Osteoblast (primary cell): ENCODE data around the gene BANP. TPM values are rescaled to one million over a fixed set of nuclear protein-coding genes. Genes with fewer than 3 reads are reported as not detected.

Source experiments
- DNase-seq: peaks from one replicate; pipeline ENCODE4 v3.0.0; 2011; ENCODE audit warnings: low spot score, mixed read lengths; ENCODE audit not compliant: insufficient read length; ENCODE audit errors: missing footprints
- H2AFZ ChIP-seq: 2 replicates; pipeline ENCODE4 v1.6.0; 2011; ENCODE audit warnings: mild to moderate bottlenecking, low read length
- H3K27ac ChIP-seq: 2 replicates; pipeline ENCODE4 v1.5.1; 2011; ENCODE audit warnings: mild to moderate bottlenecking, low read depth, low read length, moderate library complexity
- H3K27me3 ChIP-seq: 2 replicates; pipeline ENCODE4 v1.6.0; 2012; ENCODE audit warnings: mild to moderate bottlenecking, control low read depth, inconsistent platforms, low read length, moderate library complexity; ENCODE audit not compliant: insufficient read depth
- H3K36me3 ChIP-seq: 2 replicates; pipeline ENCODE4 v1.5.1; 2011; ENCODE audit warnings: mild to moderate bottlenecking, low read length, control low read depth, moderate library complexity; ENCODE audit not compliant: insufficient read depth
- H3K4me1 ChIP-seq: 2 replicates; pipeline ENCODE4 v1.5.1; 2011; ENCODE audit warnings: mild to moderate bottlenecking, low read length, control low read depth, moderate library complexity; ENCODE audit not compliant: insufficient read depth
- H3K4me2 ChIP-seq: 2 replicates; pipeline ENCODE4 v1.6.0; 2011; ENCODE audit warnings: mild to moderate bottlenecking, low read length; ENCODE audit not compliant: insufficient read depth
- H3K4me3 ChIP-seq: fragments of 200-600 bp; sonication (generic); 3 replicates; pipeline ENCODE4 v1.5.1; 2012; ENCODE audit warnings: mild to moderate bottlenecking, low read length, inconsistent platforms; ENCODE audit not compliant: insufficient read depth
- H3K79me2 ChIP-seq: 2 replicates; pipeline ENCODE4 v1.6.0; 2012; ENCODE audit warnings: mild to moderate bottlenecking, low read length, control low read depth, inconsistent platforms; ENCODE audit not compliant: insufficient read depth
- H3K9me3 ChIP-seq: 2 replicates; pipeline ENCODE4 v1.5.1; 2011; ENCODE audit warnings: low read depth, low read length, control low read depth
- H4K20me1 ChIP-seq: 2 replicates; pipeline ENCODE4 v1.6.0; 2012; ENCODE audit warnings: mild to moderate bottlenecking, low read length, control low read depth; ENCODE audit not compliant: insufficient read depth
- total RNA-seq: library from RNA; depleted of rRNA; stranded (reverse); fragments of >200 nt; gene quantifications from 2 replicates; pipeline ENCODE4 v1.2.3, GENCODE V29; 2012
- TF ChIP-seq, protein P1 (sequence below): IDR thresholded peaks from 2 replicates; pipeline ENCODE4 v1.5.1; 2011; ENCODE audit warnings: mild to moderate bottlenecking, low read depth, low read length, moderate library complexity; ENCODE audit errors: extremely low read depth

The BANP gene
- total RNA-seq, 1 donor = 23.5 TPM

DNA sequence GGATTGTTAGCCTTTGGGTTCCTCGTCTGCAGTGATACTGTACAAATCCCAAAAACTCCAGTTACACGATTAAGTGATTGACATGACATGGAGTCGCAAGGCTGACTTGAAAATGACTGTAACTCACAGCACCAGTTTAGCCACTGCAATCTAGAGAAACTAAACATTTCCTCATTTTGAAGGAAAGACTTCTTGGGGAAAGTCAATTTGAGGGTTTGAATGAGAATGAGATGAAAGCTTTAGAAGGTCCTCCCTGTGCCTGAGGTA lies 4.8 kb downstream of the BANP start:
- no peaks in the 10 kb centered on the region for H3K9me3 ChIP-seq
- TF ChIP-seq, protein P1, sequence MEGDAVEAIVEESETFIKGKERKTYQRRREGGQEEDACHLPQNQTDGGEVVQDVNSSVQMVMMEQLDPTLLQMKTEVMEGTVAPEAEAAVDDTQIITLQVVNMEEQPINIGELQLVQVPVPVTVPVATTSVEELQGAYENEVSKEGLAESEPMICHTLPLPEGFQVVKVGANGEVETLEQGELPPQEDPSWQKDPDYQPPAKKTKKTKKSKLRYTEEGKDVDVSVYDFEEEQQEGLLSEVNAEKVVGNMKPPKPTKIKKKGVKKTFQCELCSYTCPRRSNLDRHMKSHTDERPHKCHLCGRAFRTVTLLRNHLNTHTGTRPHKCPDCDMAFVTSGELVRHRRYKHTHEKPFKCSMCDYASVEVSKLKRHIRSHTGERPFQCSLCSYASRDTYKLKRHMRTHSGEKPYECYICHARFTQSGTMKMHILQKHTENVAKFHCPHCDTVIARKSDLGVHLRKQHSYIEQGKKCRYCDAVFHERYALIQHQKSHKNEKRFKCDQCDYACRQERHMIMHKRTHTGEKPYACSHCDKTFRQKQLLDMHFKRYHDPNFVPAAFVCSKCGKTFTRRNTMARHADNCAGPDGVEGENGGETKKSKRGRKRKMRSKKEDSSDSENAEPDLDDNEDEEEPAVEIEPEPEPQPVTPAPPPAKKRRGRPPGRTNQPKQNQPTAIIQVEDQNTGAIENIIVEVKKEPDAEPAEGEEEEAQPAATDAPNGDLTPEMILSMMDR = no peak

GRCh38 chr16:87956365-87957231 lies 5.4 kb downstream of the BANP start:
- Histone ChIP-seq H3K4me1 (peaks cover 29% of the 10 kb centered on the region), H3K79me2 (peaks cover 99% of the 10 kb centered on the region), H2AFZ (no peak overlapping the region), H3K27ac (peak overlapping the region; percentile 83), H3K27me3 (no peaks in the 10 kb centered on the region), H4K20me1 (peaks cover 13% of the 10 kb centered on the region), H3K9me3 (no peaks in the 10 kb centered on the region), H3K4me3 (no peak overlapping the region), H3K36me3 (peaks cover 4% of the 10 kb centered on the region), H3K4me2 (peak overlapping the region; percentile 4)
- TF ChIP-seq, protein P1 = peak; percentile 51
- peak; percentile 93 for DNase-seq

More for the DNA sequence above, 4.8 kb downstream of the BANP start:
- Histone ChIP-seq H3K4me1 (peaks cover 29% of the 10 kb centered on the region), H2AFZ (no peak overlapping the region), H4K20me1 (peaks cover 13% of the 10 kb centered on the region), H3K4me3 (no peak overlapping the region), H3K27me3 (no peaks in the 10 kb centered on the region), H3K27ac (peak overlapping the region; percentile 83), H3K36me3 (peaks cover 4% of the 10 kb centered on the region), H3K4me2 (peak overlapping the region; percentile 4), H3K79me2 (peaks cover 94% of the 10 kb centered on the region)
- DNase-seq = no peak

DNA sequence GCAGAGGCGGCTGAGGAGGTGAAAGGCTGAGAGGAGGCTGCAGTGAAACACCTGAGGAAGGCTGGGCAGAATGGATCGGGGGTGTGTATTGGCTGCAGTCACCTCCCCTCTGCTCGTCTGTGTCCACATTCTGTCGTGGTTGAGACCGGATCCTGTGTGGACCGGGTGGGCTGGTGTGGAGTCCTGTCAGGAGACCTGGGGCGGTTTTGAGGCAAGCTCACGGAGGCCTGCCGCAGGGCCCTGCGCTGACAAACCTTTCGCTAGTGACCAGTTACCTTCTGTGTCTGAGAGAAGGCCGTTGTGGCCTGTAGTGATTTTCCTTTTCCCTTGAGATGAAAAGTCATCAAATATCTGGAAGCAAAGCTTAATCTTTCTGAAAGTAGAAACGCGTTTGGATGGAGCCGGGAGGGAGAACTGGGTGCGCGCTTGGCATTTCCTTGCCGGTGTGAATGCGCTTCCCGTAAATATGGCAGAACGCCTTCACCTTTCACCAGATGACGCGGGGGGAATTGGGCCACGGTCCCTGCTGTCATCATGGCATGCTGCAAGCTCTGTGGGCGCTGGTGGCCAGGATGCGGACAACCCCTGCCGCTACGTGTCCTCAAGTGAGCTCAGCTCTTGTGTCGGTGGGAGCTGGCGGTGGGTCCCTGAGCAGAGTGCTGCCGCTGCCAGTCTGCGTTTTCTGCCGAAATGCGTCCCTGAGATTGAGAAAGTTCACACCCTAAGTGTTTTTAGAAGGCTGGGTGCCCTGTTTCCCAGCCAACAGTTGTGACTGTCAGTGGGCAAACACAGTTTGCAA lies 6.3 kb downstream of the BANP start:
- Histone ChIP-seq H3K79me2 (peaks cover 96% of the 10 kb centered on the region), H3K27me3 (no peaks in the 10 kb centered on the region), H3K4me3 (no peak overlapping the region), H4K20me1 (peaks cover 13% of the 10 kb centered on the region), H3K4me1 (peaks cover 25% of the 10 kb centered on the region), H3K9me3 (no peaks in the 10 kb centered on the region), H3K27ac (peak overlapping the region; percentile 83), H3K4me2 (no peak overlapping the region), H2AFZ (no peak overlapping the region), H3K36me3 (peaks cover 4% of the 10 kb centered on the region)
- no peak for DNase-seq
- TF ChIP-seq, protein P1 = no peak

DNA sequence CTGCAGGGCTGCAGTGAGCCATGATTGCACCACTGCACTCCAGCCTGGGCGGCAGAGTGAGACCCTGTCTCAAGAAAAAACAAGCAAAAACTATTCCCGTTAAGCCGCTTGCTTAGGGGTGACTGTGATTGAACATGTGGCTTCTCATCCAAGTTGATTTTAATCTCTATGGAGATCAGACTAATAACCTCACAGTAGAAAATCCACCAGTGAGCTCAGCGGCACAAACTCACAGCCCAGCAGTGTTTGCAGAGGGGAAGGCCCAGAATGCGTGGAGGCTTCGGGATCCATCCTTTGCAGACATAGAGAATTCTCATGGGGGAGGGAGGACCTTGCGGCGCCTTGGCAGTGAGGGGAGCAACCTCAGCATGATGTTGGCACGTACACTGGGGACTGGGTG lies 7.4 kb downstream of the BANP start:
- TF ChIP-seq, protein P1 = no peak
- Histone ChIP-seq H3K4me2 (no peak overlapping the region), H4K20me1 (peaks cover 13% of the 10 kb centered on the region), H3K27ac (no peak overlapping the region), H3K36me3 (no peaks in the 10 kb centered on the region), H3K79me2 (peaks cover 95% of the 10 kb centered on the region), H3K4me1 (peaks cover 32% of the 10 kb centered on the region), H3K27me3 (no peaks in the 10 kb centered on the region), H3K4me3 (no peak overlapping the region), H3K9me3 (no peaks in the 10 kb centered on the region), H2AFZ (no peak overlapping the region)
- no peak for DNase-seq
